ENCODE results near the gene CROCC2. TPM values are rescaled to one million over a fixed set of nuclear protein-coding genes. Genes with fewer than 3 reads are reported as not detected.

CROCC2 gene
- total and polyA plus RNA-seq, 2 of the 13 experiments (the other 11 are each of a cell fraction or from before 2014, with no cell fraction given), result not detected

GRCh38 chr2:241002275-241003046 is 96.3 kb downstream of the CROCC2 start (continued):
- no peak for TF ChIP-seq ZNF660 (CRISPR knock-in tag; IDR thresholded peaks at IDR 0.05; ENCODE audit: borderline replicate concordance, low read depth)
- no peak for TF ChIP-seq ZNF589 (CRISPR knock-in tag; conservative IDR thresholded peaks at IDR 0.05)

DNA sequence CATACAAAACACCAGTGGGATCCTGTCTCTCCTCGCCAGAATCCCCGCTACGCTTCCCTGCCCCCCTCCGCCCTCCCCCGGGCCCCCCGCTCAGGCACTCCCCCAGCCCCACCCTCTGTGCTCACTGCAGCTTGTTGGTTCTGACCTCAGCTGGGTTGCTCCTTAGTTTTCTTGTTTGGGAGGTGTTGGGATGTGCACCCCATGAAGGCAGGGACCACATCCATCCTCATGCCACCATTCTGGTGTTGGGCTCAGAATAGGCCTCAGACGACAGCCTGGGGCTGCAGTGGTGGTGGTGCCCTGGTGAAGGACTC is 96.9 kb downstream of the CROCC2 start:
- Histone ChIP-seq H3K9ac (ENCODE audit: insufficient read depth, low read depth, low read length) (no peak overlapping the region), H3K4me2 (ENCODE audit: low read depth, low read length) (no peak overlapping the region), H4K20me1 (ENCODE audit: insufficient read depth, low read length) (no peaks in the 10 kb centered on the region), H3K79me2 (ENCODE audit: insufficient read depth, low read length) (no peaks in the 10 kb centered on the region), H2AFZ (ENCODE audit: low read length) (no peak overlapping the region), H3K27ac (ENCODE audit: extremely low read length, insufficient read depth, low read length) (no peak overlapping the region), H3K27me3 (ENCODE audit: control insufficient read depth in 1 of 2, insufficient read depth in 2 of 2, low read length in 2 of 2) (peaks cover 0 to 20% of the 10 kb centered on the region in 2 experiments; a peak in 4 of 5 replicates), H3K36me3 (replicated peaks in 1 of 2; ENCODE audit: control insufficient read depth in 1 of 2, insufficient read depth in 2 of 2, low read length in 2 of 2) (no peaks in the 10 kb centered on the region), H3K4me3 (replicated peaks in 1 of 3; ENCODE audit: insufficient read depth in 1 of 3, low read depth in 2 of 3, low read length in 3 of 3) (no peak overlapping the region), H3K9me3 (ENCODE audit: low read length) (peaks cover 5% of the 10 kb centered on the region; the same call in 1 of the 2 replicates), H3K4me1 (ENCODE audit: insufficient read depth, low read length) (peaks cover 26% of the 10 kb centered on the region)
- TF ChIP-seq ZNF713 (CRISPR knock-in tag; IDR thresholded peaks at IDR 0.05) (no peak), ZNF263 (CRISPR knock-in tag; IDR thresholded peaks at IDR 0.05) (no peak), GTF3A (CRISPR knock-in tag; conservative IDR thresholded peaks at IDR 0.05) (no peak), ZNF432 (CRISPR knock-in tag; IDR thresholded peaks at IDR 0.05; ENCODE audit: borderline replicate concordance) (no peak), PCBP2 (optimal IDR thresholded peaks at IDR 0.05; ENCODE audit: low read depth, low read length, poor library complexity, severe bottlenecking) (no peak), ZHX1 (CRISPR knock-in tag; IDR thresholded peaks at IDR 0.05; ENCODE audit: low read depth) (no peak), SRY (CRISPR knock-in tag; IDR thresholded peaks at IDR 0.05) (no peak), ZFX (CRISPR knock-in tag; IDR thresholded peaks at IDR 0.05; ENCODE audit: low read depth) (no peak)
- TF ChIP-seq, protein P1, sequence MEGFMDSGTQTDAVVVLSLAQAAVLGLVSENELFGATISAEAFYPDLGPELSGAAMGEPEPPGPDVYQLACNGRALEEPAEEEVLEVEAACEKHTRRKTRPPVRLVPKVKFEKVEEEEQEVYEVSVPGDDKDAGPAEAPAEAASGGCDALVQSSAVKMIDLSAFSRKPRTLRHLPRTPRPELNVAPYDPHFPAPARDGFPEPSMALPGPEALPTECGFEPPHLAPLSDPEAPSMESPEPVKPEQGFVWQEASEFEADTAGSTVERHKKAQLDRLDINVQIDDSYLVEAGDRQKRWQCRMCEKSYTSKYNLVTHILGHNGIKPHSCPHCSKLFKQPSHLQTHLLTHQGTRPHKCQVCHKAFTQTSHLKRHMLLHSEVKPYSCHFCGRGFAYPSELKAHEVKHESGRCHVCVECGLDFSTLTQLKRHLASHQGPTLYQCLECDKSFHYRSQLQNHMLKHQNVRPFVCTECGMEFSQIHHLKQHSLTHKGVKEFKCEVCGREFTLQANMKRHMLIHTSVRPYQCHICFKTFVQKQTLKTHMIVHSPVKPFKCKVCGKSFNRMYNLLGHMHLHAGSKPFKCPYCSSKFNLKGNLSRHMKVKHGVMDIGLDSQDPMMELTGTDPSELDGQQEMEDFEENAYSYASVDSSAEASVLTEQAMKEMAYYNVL (CRISPR knock-in tag; IDR thresholded peaks at IDR 0.05; ENCODE audit: borderline replicate concordance), result no peak
- CTCF ChIA-PET (ENCODE audit: low intra/inter-chr PET ratio, low total read pairs), result no interaction called here
- FAIRE-seq, result no peak
- WGBS (ENCODE audit: low lambda C conversion rate), result 88% methylated on average over 7 of the region's 7 CpGs
- in situ Hi-C loops (cut with HindIII; ENCODE audit: extremely low pct_ligation_motif_present, low pct_unique_long_range_greater_than_20kb), result no loop called here
- no peak for DNase-seq (ENCODE audit: low spot score)
- POLR2A ChIA-PET, result no interaction called here
- intact Hi-C loops (cut with micrococcal nuclease; ENCODE audit: unreplicated experiment), result no loop called here
- no TSS peak for BruUV-seq (replicated peaks)
- ATAC-seq, result no peak

Data from HepG2 (cell line).